DMS153 (cell line): ENCODE data around the gene TOMM70.
"Not testable (repeated sequence)": the region's sequence is repeated elsewhere in the genome, so short reads cannot be mapped to it uniquely, and the experiment has no call there.

Experiments used
- DNase-seq: peaks from one replicate; lab custom pipeline; 2025; lab: John Stamatoyannopoulos, UW

TOMM70 gene

GRCh38 chr3:100400780-100401673, at the start of gene TOMM70, which contains the start of gene LNP1:
Gene TOMM70 (minus strand): TSS chr3:100401089. CDS start chr3:100400949, 140 bp downstream.
Gene LNP1 (plus strand): TSS chr3:100401539. CDS start chr3:100429730, 28,191 bp downstream.
- peak; percentile 97 for DNase-seq

DNA sequence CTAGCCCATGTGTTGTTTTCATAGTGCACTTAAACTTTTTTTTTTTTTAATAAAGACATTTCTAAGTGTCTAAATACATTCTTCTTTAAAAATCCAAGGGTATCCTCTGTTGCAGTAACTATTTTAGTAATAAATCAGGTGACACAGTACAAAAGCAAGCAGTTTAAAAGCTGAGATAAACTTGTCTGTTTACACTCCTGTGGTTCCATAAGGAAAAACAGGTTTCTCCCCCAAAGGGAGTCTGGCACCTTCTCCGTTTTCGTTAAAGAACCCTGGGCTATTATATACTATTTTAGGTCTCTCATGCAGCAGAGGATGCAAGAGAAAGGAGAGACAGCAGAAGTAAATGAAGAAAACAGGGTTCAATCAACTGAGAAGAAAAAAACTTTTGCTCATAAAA, 48.3 kb upstream of the TOMM70 start:
- no peak for DNase-seq

- DNase-seq, result no peak
Measured at GRCh38 chr3:100448079-100448478, 47.2 kb upstream of the TOMM70 start.

DNA sequence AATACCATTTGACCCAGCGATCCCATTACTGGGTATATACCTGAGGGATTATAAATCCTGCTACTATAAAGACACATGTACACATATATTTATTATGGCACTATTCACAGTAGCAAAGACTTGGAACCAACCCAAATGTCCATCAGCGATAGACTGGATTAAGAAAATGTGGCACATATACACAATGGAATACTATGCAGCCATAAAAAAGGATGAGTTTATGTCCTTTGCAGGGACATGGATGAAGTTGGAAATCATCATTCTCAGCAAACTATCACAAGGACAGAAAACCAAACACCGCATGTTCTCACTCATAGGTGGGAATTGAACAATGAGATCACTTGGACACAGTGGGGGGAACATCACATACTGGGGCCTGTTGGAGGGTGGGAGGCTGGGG, 46.2 kb upstream of the TOMM70 start:
- not testable (repeated sequence) for DNase-seq

DNA sequence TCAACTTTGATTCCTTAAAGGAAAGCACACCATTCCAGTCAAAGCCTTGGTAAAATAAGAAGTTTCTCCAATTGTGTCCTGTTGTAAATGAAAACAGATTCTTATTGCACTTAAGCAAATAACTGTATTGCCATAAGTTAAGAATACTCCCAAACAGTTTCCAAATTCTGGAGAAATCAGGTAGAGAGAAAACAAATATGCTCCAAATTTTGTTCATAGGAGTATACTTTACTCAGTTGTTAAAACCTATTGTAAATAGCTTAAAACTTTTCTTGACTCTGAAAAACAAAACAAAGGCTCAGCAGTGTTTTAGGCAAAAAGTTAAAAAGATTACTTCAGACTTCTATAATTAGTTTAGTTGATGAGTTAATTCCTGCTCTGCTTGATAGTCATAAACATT, 42.8 kb upstream of the TOMM70 start:
- DNase-seq, result no peak

- no peak for DNase-seq
Measured at GRCh38 chr3:100440895-100441294, 40.0 kb upstream of the TOMM70 start.

GRCh38 chr3:100438623-100438974, 37.7 kb upstream of the TOMM70 start:
- DNase-seq, result no peak

DNA sequence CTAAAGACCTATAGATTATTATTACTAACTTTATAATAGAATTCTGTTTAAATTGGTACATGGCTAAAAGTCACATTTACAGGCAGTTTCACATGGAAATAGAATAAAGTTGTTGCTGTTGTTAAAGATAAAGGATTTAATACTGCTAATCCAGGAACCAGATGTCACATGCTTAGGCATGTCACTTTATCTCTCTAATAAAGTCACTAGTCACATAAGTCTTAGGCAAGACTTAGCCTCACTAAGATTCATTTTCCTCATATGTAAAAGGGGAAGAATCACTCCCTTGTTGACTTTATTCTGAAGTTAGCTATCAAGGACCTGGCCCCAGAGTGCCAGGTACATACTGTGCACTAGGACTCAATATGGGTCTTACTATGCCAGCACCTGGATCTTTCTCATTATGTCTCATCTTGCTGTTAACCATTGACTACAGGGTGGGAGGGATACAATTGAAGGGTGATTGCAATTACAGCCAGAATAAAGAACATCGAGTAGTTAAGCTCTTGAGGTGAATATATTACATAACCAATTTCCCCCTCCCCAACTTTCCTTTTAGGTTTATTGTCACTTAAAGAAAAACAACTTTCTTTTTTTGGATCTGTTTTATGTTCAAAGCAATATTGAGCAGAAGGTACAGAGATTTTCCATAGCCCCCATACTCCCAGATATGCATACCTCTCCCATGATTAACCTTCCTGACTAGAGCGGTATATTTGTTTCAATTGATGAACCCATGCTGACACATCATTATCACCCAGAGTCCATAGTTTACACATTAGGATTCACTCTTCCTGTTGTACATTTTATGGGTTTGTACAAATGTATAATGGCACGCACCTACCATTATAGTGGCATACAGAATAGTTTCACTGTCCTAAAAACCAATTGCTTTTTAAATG, 37.1 kb upstream of the TOMM70 start:
- no peak for DNase-seq

GRCh38 chr3:100436951-100437350, 36.1 kb upstream of the TOMM70 start:
- DNase-seq, result no peak

DNA sequence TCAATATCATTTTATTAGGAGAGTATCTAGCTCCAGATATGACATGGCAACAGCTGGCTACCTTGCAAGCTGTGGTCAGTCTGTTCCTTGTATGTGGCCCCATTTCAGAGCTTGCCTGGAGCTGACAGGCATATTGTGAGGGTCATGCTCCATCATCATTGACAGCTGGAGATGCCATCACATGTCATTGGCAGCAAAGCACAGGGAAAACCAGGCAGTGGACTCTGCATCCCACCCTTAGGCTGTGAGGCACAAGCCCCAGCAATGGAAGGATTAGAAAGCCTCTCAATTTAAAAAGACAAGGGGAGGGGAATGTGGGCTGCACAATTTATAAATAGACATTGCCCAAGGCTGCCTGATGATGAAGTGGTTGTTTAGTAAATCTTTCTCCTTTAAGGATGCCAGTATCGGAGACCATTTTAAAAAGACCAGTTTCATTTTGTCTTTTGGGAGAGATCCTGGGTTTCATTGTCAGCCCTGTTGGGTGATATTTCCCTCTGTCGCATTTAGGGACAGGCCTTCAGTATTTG, 28.4 kb upstream of the TOMM70 start:
- no peak for DNase-seq

GRCh38 chr3:100427699-100428098, 26.8 kb upstream of the TOMM70 start:
- DNase-seq, result no peak

DNA sequence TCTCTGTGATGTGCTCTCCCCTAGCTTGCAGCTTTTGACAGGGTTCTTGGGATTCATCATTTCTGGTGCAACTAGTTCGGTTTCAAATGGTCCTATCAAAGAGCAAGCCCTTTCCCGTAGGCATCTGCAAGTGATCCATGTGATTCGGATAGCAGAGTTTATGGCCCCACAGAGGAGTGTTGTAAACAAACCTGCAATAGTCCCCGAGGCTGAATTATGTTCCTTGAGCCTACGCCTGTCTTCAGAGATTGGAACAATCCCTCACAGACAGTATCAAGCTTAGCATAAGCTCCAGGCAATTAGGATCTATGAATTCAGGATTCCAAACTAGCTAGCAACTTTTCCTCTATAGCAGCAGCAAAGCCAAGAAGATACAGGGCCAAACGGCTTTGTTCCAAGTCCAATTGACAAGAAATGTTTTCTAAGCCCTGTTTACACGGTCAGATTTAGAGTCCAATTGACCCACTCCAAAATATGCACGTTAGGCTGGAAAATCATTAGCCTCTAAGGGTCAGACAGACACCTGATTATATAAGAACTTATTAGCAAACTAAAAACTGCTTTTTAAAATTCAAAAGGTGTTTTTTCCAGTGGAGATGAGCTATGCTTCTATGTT, 25.3 kb upstream of the TOMM70 start:
- DNase-seq, result no peak

DNA sequence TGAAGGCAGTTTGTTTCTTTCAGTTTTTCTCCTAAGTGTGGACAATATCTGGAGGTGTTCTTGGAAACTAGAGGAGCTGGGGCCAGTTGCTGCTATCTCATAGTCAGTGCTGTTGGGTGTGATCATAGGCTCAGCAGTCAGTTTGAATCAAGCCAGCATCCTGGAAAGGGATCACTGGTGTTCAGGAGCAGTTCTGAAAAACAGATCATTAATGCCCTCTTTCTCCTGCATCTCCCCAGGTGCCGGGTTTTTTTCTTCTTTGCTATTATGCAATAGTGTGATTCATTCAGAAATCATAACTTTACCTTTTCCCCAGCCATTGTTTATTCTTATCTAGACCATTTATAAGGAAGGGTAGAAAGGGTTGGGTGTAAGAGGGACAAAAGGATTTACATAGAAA, 24.4 kb upstream of the TOMM70 start:
- no peak for DNase-seq

DNA sequence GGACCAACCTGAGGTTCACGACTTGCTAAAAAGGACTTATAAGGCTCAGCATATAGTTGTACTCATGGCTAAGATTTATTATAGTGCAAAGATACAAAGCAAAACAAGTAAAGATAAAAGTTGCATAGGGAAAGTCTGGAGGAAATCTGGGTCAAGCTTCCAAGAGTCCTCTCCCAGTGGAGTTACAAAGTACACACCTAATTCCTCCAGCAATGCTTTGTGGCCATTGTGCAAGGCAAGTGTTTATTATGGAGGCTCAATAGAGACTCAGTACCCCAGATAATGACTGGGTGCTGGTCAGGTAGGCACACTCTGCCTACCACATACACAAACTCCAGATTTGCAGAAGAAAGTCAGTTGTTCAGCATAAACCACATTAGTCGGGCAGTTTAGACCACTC, 23.4 kb upstream of the TOMM70 start:
- no peak for DNase-seq

DNA sequence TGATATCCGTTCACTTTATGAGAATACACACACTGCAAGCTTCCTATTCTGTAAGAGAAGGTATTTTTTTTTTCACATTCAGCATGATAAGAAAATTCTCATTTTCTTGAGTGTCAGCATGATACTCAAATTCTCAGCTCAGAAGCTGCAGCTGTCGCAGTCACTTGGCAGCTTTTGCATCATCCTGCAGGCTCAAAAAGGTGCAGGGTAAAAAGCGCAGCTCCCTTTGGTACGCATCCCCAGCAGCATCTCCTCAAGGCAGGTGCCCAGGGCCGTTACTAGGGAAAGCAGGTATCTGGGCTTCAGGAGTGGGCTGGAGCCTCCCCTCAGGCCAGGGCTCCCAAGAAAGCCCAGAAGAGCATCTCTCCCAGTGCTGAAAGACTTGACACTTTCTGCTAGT, 22.7 kb upstream of the TOMM70 start:
- no peak for DNase-seq

- DNase-seq, result no peak
Measured at GRCh38 chr3:100420885-100421284, 20.0 kb upstream of the TOMM70 start.

GRCh38 chr3:100419406-100419805, 18.5 kb upstream of the TOMM70 start:
- no peak for DNase-seq

DNA sequence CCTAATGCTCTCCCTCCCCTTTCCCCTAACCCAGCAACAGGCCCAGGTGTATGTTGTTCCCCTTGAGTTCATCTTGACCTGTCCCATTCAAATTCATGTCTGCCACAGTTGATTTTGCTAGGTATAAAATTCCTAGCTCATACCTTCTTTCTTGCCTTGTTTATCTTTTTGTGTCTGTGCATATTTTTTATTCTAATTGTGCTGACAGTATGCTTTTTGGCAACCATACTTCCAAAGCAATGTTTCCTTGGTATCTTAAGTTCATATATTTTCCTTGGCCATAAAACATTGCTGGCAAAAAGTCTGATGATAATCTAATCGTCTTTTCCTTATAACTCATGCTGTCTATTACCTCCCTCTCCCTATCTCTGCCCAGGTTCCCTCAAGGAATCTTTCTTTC, 16.0 kb upstream of the TOMM70 start:
- no peak for DNase-seq

DNA sequence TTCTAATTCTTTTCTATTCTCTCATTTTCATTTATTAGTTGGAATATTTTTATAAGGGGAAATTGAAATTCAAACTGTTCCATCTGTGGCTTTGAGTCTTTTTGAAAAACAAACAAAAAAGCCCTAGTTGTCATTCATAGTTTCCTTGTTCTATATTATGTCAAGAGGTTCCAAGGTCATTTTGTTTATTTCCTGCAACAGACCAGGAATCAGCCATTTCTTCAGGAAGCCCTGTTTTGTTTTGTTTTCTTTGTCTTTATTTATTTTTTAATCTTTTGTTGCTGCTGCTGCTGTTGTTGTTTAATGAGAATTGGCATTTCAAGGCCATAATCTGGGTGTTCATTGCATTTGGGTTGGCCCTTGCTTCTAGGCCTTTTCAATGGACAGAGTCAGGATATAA, 15.3 kb upstream of the TOMM70 start:
- no peak for DNase-seq

DNA sequence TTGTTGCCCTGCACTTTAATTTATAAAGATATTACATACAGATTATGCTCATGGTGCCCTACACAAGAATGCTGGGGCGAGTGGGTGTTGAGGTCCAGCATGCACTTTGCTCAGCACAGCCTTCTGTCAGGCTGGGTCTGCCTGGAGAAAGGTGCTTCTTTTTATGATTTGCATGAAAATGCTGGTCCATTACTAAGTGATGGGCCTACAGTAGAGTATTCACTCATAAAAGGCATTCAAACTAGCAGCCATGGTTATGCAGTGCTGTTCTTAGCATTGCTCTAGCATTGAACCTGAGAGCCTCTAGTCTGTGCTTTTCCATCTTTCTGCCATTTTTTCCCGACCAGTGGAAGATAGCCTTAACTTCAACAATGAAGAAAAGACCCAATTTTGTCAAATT, 12.7 kb upstream of the TOMM70 start:
- DNase-seq, result no peak

- DNase-seq, result no peak
Measured at GRCh38 chr3:100412912-100413590, 12.2 kb upstream of the TOMM70 start.
